ENCODE results near the gene FLII. TPM values are rescaled to one million over a fixed set of nuclear protein-coding genes. Genes with fewer than 3 reads are reported as not detected.

FLII gene
- total and polyA plus RNA-seq, 2 of the 13 experiments (the other 11 are each of a cell fraction or from before 2014, with no cell fraction given): 130 to 303 TPM

DNA sequence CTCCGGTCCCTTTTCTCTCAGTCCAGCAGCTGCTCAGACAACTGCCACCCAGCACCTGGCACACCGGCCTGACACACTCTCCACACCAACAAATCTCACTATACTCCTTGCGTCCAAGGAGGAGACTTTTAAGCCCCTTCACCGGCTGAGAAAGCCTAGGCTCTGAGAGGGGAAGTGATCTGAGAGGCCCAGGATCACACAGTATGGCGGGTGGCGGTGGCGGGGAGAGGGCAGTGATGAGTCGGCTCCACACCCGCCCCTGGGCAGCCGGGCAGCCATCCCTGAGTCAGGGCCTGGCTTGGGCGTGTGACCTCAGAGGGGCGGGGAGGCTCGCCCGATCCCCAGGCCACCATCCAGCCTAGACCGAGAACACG is 569 bp downstream of the FLII start (continued):
- TF ChIP-seq REXO4 (CRISPR knock-in tag; IDR thresholded peaks at IDR 0.05; ENCODE audit: borderline replicate concordance) (no peak), ZXDC (CRISPR knock-in tag; IDR thresholded peaks at IDR 0.05) (peak; percentile 34; the same call in 1 of the 2 replicates), KLF16 (CRISPR knock-in tag; IDR thresholded peaks at IDR 0.05) (peak in 1 of 2 experiments; percentile 47; a peak in 1 of 4 replicates), GTF2F1 (IDR thresholded peaks at IDR 0.05; ENCODE audit: low read length) (no peak), SIN3A (IDR thresholded peaks at IDR 0.05; ENCODE audit: borderline replicate concordance, low read depth, low read length) (peak; percentile 39; the same call in 1 of the 2 replicates), ZNF432 (CRISPR knock-in tag; IDR thresholded peaks at IDR 0.05; ENCODE audit: borderline replicate concordance) (no peak), MYC (CRISPR knock-in tag; IDR thresholded peaks at IDR 0.05; ENCODE audit: borderline replicate concordance) (peak; percentile 59; the same call in 1 of the 2 replicates), YY1 (IDR thresholded peaks at IDR 0.05; ENCODE audit: insufficient read depth, insufficient replicate concordance, low read depth, low read length) (peak; percentile 75), HNF1B (CRISPR knock-in tag; IDR thresholded peaks at IDR 0.05) (0 out of 2 replicates have a peak, but pooled peaks have one; percentile 33), TARDBP (CRISPR knock-in tag; IDR thresholded peaks at IDR 0.05) (0 out of 2 replicates have a peak, but pooled peaks have one; percentile 26), ZNF652 (CRISPR knock-in tag; IDR thresholded peaks at IDR 0.05; ENCODE audit: borderline replicate concordance, low read depth) (no peak), ZNF839 (CRISPR knock-in tag; IDR thresholded peaks at IDR 0.05; ENCODE audit: borderline replicate concordance) (peak; percentile 62; the same call in 1 of the 2 replicates), ZBTB38 (CRISPR knock-in tag; IDR thresholded peaks at IDR 0.05) (no peak), SSRP1 (CRISPR knock-in tag; IDR thresholded peaks at IDR 0.05) (no peak), ZNF788 (CRISPR knock-in tag; IDR thresholded peaks at IDR 0.05; ENCODE audit: borderline replicate concordance) (no peak), ZNF143 (CRISPR knock-in tag; IDR thresholded peaks at IDR 0.05) (0 out of 2 replicates have a peak, but pooled peaks have one; percentile 11), ZNF136 (CRISPR knock-in tag; IDR thresholded peaks at IDR 0.05; ENCODE audit: low read depth) (no peak), EZH2 (conservative IDR thresholded peaks at IDR 0.05; ENCODE audit: low read depth, low read length) (no peak)
- TF ChIP-seq, protein P1, sequence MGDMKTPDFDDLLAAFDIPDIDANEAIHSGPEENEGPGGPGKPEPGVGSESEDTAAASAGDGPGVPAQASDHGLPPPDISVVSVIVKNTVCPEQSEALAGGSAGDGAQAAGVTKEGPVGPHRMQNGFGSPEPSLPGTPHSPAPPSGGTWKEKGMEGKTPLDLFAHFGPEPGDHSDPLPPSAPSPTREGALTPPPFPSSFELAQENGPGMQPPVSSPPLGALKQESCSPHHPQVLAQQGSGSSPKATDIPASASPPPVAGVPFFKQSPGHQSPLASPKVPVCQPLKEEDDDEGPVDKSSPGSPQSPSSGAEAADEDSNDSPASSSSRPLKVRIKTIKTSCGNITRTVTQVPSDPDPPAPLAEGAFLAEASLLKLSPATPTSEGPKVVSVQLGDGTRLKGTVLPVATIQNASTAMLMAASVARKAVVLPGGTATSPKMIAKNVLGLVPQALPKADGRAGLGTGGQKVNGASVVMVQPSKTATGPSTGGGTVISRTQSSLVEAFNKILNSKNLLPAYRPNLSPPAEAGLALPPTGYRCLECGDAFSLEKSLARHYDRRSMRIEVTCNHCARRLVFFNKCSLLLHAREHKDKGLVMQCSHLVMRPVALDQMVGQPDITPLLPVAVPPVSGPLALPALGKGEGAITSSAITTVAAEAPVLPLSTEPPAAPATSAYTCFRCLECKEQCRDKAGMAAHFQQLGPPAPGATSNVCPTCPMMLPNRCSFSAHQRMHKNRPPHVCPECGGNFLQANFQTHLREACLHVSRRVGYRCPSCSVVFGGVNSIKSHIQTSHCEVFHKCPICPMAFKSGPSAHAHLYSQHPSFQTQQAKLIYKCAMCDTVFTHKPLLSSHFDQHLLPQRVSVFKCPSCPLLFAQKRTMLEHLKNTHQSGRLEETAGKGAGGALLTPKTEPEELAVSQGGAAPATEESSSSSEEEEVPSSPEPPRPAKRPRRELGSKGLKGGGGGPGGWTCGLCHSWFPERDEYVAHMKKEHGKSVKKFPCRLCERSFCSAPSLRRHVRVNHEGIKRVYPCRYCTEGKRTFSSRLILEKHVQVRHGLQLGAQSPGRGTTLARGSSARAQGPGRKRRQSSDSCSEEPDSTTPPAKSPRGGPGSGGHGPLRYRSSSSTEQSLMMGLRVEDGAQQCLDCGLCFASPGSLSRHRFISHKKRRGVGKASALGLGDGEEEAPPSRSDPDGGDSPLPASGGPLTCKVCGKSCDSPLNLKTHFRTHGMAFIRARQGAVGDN (CRISPR knock-in tag; IDR thresholded peaks at IDR 0.05): 0 out of 2 replicates have a peak, but pooled peaks have one; percentile 6
- TF ChIP-seq, protein P2, sequence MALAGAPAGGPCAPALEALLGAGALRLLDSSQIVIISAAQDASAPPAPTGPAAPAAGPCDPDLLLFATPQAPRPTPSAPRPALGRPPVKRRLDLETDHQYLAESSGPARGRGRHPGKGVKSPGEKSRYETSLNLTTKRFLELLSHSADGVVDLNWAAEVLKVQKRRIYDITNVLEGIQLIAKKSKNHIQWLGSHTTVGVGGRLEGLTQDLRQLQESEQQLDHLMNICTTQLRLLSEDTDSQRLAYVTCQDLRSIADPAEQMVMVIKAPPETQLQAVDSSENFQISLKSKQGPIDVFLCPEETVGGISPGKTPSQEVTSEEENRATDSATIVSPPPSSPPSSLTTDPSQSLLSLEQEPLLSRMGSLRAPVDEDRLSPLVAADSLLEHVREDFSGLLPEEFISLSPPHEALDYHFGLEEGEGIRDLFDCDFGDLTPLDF (CRISPR knock-in tag; IDR thresholded peaks at IDR 0.05): peak; percentile 16; the same call in 1 of the 2 replicates

Data from HepG2 (cell line).